Mesenchymal stem cell (in vitro differentiated cells and primary cell): ENCODE data around the gene POU6F2.

Experiments
- DNase-seq: peaks from one replicate; pipeline ENCODE4 v3.0.0-alpha.2; 2013
- H2AFZ ChIP-seq: one replicate; pipeline ENCODE4 v1.6.1; 2013; ENCODE audit warnings: low read depth, mild to moderate bottlenecking, control low read depth, inconsistent platforms, low read length, moderate library complexity
- H2AK5ac ChIP-seq: 2 replicates; pipeline ENCODE4 v1.6.1; 2013; ENCODE audit warnings: low read length, moderate library complexity, mild to moderate bottlenecking, inconsistent platforms; ENCODE audit not compliant: severe bottlenecking
- H2BK120ac ChIP-seq: one replicate; pipeline ENCODE4 v1.6.1; 2013; ENCODE audit warnings: low read depth, mild to moderate bottlenecking, inconsistent platforms, low read length, moderate library complexity
- H2BK12ac ChIP-seq, 2 experiments: one replicate each; pipeline ENCODE4 v1.6.1; 2013; ENCODE audit warnings: inconsistent platforms in 2 of 2, low read length in 2 of 2, mild to moderate bottlenecking in 2 of 2, moderate library complexity in 2 of 2, control low read depth in 1 of 2
- H2BK15ac ChIP-seq: one replicate; pipeline ENCODE4 v1.6.1; 2013; ENCODE audit warnings: mild to moderate bottlenecking, low read depth, inconsistent platforms; ENCODE audit not compliant: poor library complexity, severe bottlenecking
- H2BK5ac ChIP-seq: 2 replicates; pipeline ENCODE4 v1.6.1; 2013; ENCODE audit warnings: low read depth, mild to moderate bottlenecking, low read length, control low read depth, inconsistent platforms; ENCODE audit not compliant: poor library complexity, severe bottlenecking
- H3K14ac ChIP-seq, 2 experiments: one replicate each; pipeline ENCODE4 v1.6.1; 2013; ENCODE audit warnings: inconsistent platforms in 2 of 2, low read length in 2 of 2, control low read depth in 1 of 2, mild to moderate bottlenecking in 1 of 2, moderate library complexity in 1 of 2
- H3K18ac ChIP-seq, 2 experiments: one replicate each; pipeline ENCODE4 v1.6.1; 2013; ENCODE audit warnings: inconsistent platforms in 2 of 2, low read length in 2 of 2, control low read depth in 1 of 2, low read depth in 1 of 2, mild to moderate bottlenecking in 1 of 2
- H3K23ac ChIP-seq, 2 experiments: one replicate each; pipeline ENCODE4 v1.6.1; 2013; ENCODE audit warnings: inconsistent platforms in 2 of 2, low read length in 2 of 2, mild to moderate bottlenecking in 2 of 2, moderate library complexity in 2 of 2, control low read depth in 1 of 2
- H3K27ac ChIP-seq: 2 replicates; pipeline ENCODE4 v1.5.1; 2013; ENCODE audit warnings: mild to moderate bottlenecking, moderate library complexity, low read length, control low read depth, inconsistent platforms; ENCODE audit not compliant: poor library complexity, severe bottlenecking
- H3K27me3 ChIP-seq, 2 experiments: 2 replicates each; pipeline versions ENCODE4 v1.6.1 to v1.7.0; 2013; ENCODE audit warnings: low read length in 2 of 2, mild to moderate bottlenecking in 2 of 2, moderate library complexity in 2 of 2, control low read depth in 1 of 2, inconsistent platforms in 1 of 2; ENCODE audit not compliant: control insufficient read depth in 1 of 2, insufficient read depth in 1 of 2
- H3K36me3 ChIP-seq, 2 experiments: 2 replicates each; pipeline versions ENCODE4 v1.6.1 to v1.7.0; 2013; ENCODE audit warnings: low read length in 2 of 2, control low read depth in 1 of 2, inconsistent platforms in 1 of 2, low read depth in 1 of 2, mild to moderate bottlenecking in 1 of 2; ENCODE audit not compliant: insufficient read depth in 2 of 2, control insufficient read depth in 1 of 2
- H3K4ac ChIP-seq, 2 experiments: one replicate each; pipeline ENCODE4 v1.6.1; 2013; ENCODE audit warnings: inconsistent platforms in 2 of 2, low read length in 2 of 2, mild to moderate bottlenecking in 2 of 2, moderate library complexity in 2 of 2, control low read depth in 1 of 2, low read depth in 1 of 2
- H3K4me1 ChIP-seq: 2 replicates; pipeline ENCODE4 v1.6.1; 2013; ENCODE audit warnings: low read depth, low read length, control low read depth; ENCODE audit not compliant: control insufficient read depth, insufficient read depth
- H3K4me2 ChIP-seq: 2 replicates; pipeline ENCODE4 v1.6.1; 2013; ENCODE audit warnings: low read length, mild to moderate bottlenecking, inconsistent platforms; ENCODE audit not compliant: poor library complexity, severe bottlenecking
- H3K4me3 ChIP-seq, 2 experiments: 2 replicates each; pipeline versions ENCODE4 v1.5.1 to v1.7.0; 2013; ENCODE audit warnings: low read length in 2 of 2, mild to moderate bottlenecking in 2 of 2, control low read depth in 1 of 2, low read depth in 1 of 2; ENCODE audit not compliant: insufficient read depth in 1 of 2
- H3K79me1 ChIP-seq: replicated peaks from 2 replicates; pipeline ENCODE4 v1.6.1; 2013; ENCODE audit warnings: mild to moderate bottlenecking, control low read depth, low read length, inconsistent platforms; ENCODE audit not compliant: poor library complexity, severe bottlenecking
- H3K9ac ChIP-seq: 2 replicates; pipeline ENCODE4 v1.7.0; 2013; ENCODE audit warnings: mild to moderate bottlenecking, low read length, moderate library complexity
- H3K9me3 ChIP-seq: 2 replicates; pipeline ENCODE4 v1.7.0; 2013; ENCODE audit warnings: mild to moderate bottlenecking, low read length; ENCODE audit not compliant: control insufficient read depth
- H4K8ac ChIP-seq: one replicate; pipeline ENCODE4 v1.6.1; 2013; ENCODE audit warnings: inconsistent platforms, mild to moderate bottlenecking, low read length, moderate library complexity
- H4K91ac ChIP-seq: one replicate; pipeline ENCODE4 v1.6.1; 2013; ENCODE audit warnings: mild to moderate bottlenecking, low read length, inconsistent platforms
- WGBS: methylation state at CpG from one replicate; pipeline ENCODE4 v1.1.7; 2013; ENCODE audit warnings: mixed read lengths; 5-methylcytosine and 5-hydroxymethylcytosine counted together

POU6F2 gene

DNA sequence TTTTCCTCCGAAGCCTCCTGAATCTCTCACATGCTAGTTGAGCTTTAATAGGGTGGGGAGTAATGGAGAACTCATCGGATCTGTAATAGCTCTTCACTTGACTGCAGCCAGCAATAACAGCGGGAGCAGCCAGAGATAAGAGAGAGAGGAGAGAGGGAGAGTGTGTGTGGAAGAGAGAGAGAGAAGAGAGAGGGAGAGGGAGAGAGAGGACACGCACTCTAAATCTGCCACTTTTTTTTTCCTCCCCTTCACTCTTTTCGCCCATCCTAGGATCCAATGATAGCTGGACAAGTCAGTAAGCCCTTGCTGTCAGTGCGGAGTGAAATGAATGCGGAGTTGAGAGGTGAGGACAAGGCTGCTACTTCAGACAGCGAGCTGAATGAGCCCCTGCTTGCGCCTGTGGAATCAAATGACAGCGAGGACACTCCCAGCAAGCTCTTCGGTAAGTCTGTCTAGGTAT, 107.9 kb downstream of the POU6F2 start:
- H2AK5ac ChIP-seq, result no peak overlapping the region
- no peaks in the 10 kb centered on the region for H3K9me3 ChIP-seq
- H3K4me3 ChIP-seq, result peak overlapping the region in 1 of 2 experiments; percentile 57
- H3K9ac ChIP-seq, result no peak overlapping the region
- H3K4ac ChIP-seq, result no peak overlapping the region
- H3K14ac ChIP-seq, result no peak overlapping the region
- no peak overlapping the region for H2BK12ac ChIP-seq
- no peak overlapping the region for H4K91ac ChIP-seq
- H3K36me3 ChIP-seq, result no peaks in the 10 kb centered on the region
- no peak overlapping the region for H3K18ac ChIP-seq
- peak overlapping the region; percentile 81 for H3K4me2 ChIP-seq
- no peak overlapping the region for H3K27ac ChIP-seq
- no peak overlapping the region for H2BK15ac ChIP-seq
- no peaks in the 10 kb centered on the region for H3K79me1 ChIP-seq
- no peak overlapping the region for H4K8ac ChIP-seq
- H2BK5ac ChIP-seq, result no peak overlapping the region
- H3K4me1 ChIP-seq, result no peaks in the 10 kb centered on the region
- peak; percentile 10 for DNase-seq
- no peak overlapping the region for H3K23ac ChIP-seq
- WGBS, result 16% methylated on average over 9 of the region's 11 CpGs
- H2BK120ac ChIP-seq, result no peak overlapping the region
- H2AFZ ChIP-seq, result no peak overlapping the region
- H3K27me3 ChIP-seq, result peaks cover 0 to 30% of the 10 kb centered on the region in 2 experiments

DNA sequence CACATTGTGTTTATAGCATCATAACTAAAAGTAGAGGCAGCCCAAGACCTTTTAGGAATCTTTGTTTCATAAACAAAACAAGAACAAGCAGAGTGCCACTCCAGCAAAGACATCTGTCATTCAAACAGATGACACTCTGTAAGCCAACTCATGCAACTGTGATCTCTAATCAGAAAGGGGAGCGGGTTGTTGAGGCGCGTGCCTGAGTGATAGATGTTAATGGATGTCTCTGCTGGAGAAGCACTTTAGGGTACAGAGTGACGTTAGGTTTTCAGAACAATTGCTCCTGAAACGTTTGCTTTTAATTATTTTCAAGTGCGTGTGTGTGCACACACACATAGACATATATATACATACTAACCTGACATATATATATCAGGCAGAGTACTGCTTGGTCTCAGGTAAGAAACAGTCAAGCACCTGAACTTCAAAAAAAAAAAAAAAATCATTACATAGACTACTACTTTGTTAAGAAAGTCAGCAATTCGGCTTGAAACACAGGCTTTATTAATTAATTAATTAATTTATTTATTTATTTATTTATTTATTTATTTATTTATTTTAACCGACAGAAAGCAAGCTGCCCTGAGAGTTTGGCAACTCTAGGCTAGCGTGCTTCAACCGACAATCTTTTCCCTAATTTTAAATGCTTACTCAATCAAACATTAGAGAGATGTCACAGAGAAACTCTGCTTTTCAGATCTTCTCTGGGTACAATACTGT, 109.1 kb downstream of the POU6F2 start:
- Histone ChIP-seq H4K8ac (no peak overlapping the region), H3K79me1 (no peaks in the 10 kb centered on the region), H3K4ac (no peak overlapping the region), H2BK5ac (no peak overlapping the region), H3K9me3 (no peaks in the 10 kb centered on the region), H3K27ac (no peak overlapping the region), H3K23ac (no peak overlapping the region), H2AFZ (no peak overlapping the region), H2AK5ac (no peak overlapping the region), H3K9ac (no peak overlapping the region), H3K4me2 (no peak overlapping the region), H2BK12ac (no peak overlapping the region), H3K18ac (no peak overlapping the region), H3K27me3 (peaks cover 0 to 30% of the 10 kb centered on the region in 2 experiments), H2BK120ac (no peak overlapping the region), H3K14ac (no peak overlapping the region), H4K91ac (no peak overlapping the region), H3K4me1 (no peaks in the 10 kb centered on the region), H3K36me3 (no peaks in the 10 kb centered on the region), H3K4me3 (no peak overlapping the region), H2BK15ac (no peak overlapping the region)
- 95% methylated on average over 7 of the region's 10 CpGs for WGBS
- DNase-seq, result no peak

DNA sequence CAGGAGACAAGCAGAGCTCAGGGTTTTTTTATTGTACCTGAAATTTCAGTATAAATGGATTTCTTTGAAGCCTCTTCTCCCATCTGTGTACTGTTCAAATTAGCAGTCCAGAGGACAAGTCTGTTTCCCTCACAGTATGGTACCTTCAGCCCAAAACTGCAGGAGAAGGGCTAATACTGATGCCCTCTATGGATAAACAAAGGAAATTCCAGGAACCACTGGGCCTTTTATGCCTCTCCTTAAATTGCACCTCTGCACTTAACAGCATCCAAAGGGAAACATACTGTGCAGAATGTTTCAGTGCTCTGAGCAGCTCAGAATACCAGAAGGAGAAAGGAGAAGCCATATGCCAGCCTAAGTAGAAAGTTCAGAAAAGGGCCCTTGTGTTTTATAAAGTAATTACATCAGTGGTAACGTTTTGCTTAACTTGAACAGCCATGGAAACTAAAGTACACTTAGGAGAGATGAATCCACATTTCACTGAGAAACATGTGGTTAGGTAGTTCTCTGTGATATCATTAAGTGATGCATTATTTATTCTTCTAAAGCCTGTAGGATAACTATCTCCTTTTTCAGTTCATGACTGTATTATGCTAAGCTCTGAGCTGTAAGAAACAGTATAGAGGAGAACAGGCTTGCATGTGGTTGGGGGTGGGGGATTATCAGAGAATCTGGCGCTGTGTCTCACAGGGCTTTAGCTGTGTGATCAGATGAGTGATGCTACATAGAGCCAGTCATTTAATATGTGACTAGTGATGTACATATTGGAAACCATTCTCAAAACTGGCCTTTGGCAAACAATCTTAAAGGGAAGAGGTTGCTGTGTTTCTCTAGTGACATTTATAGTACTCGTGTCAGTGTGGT, 111.3 kb downstream of the POU6F2 start:
- Histone ChIP-seq H2BK15ac (no peak overlapping the region), H3K27me3 (peaks cover 0 to 21% of the 10 kb centered on the region in 2 experiments), H3K9me3 (no peaks in the 10 kb centered on the region), H2BK5ac (no peak overlapping the region), H3K4me2 (no peak overlapping the region), H3K9ac (no peak overlapping the region), H3K4ac (no peak overlapping the region), H4K8ac (no peak overlapping the region), H3K18ac (no peak overlapping the region), H2BK12ac (no peak overlapping the region), H3K4me1 (no peaks in the 10 kb centered on the region), H2AK5ac (no peak overlapping the region), H3K14ac (no peak overlapping the region), H3K27ac (no peak overlapping the region), H2BK120ac (no peak overlapping the region), H2AFZ (no peak overlapping the region), H3K36me3 (no peaks in the 10 kb centered on the region), H3K79me1 (no peaks in the 10 kb centered on the region), H4K91ac (peak overlapping the region; percentile 39), H3K4me3 (no peak overlapping the region), H3K23ac (no peak overlapping the region)
- 67% methylated on average over 3 of the region's 3 CpGs for WGBS
- no peak for DNase-seq

GRCh38 chr7:39091145-39091544, 113.4 kb downstream of the POU6F2 start:
- Histone ChIP-seq H3K9me3 (no peaks in the 10 kb centered on the region), H2BK15ac (no peak overlapping the region), H2AFZ (no peak overlapping the region), H3K4ac (no peak overlapping the region), H3K27ac (no peak overlapping the region), H3K9ac (no peak overlapping the region), H3K4me3 (no peak overlapping the region), H4K91ac (no peak overlapping the region), H3K4me1 (no peaks in the 10 kb centered on the region), H3K27me3 (peaks cover 0 to 5% of the 10 kb centered on the region in 2 experiments), H2BK12ac (no peak overlapping the region), H3K23ac (no peak overlapping the region), H4K8ac (no peak overlapping the region), H3K18ac (no peak overlapping the region), H2BK120ac (no peak overlapping the region), H3K36me3 (no peaks in the 10 kb centered on the region), H2BK5ac (no peak overlapping the region), H2AK5ac (no peak overlapping the region), H3K14ac (no peak overlapping the region), H3K4me2 (no peak overlapping the region), H3K79me1 (no peaks in the 10 kb centered on the region)
- no peak for DNase-seq
- WGBS, result 70% methylated on average over 1 of the region's 2 CpGs
